Stimulated activated CD4-positive, alpha-beta T cell treated with anti-CD3 and anti-CD28 coated beads, Interleukin-2, amount 100 ng/mL, for 4 hours (primary cell): ENCODE results near the gene ASCC2.

Source experiments
- DNase-seq: peaks from one replicate; pipeline ENCODE4 v3.0.0-alpha.2; 2020; ENCODE audit warnings: low read depth

The ASCC2 gene

DNA sequence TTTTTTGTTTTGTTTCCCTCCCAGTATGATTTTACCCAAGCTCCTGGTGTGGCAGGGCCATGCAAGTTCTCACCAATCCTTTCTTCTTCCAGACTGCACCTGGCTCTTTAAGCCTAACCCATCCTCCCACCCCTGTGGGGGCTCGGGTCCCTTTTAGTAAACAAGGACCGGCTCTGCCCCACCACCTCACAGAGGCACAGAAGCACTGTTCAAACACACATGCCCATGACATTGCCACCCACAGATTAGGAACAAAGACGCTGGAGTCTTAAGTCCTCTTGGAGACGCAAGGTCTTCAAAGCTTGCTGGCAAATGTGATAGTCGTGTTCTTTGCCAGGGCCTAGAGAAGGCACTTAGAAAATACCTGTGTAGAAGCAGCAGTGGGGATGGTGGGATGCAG, 52.0 kb downstream of the ASCC2 start:
- DNase-seq: no peak

DNA sequence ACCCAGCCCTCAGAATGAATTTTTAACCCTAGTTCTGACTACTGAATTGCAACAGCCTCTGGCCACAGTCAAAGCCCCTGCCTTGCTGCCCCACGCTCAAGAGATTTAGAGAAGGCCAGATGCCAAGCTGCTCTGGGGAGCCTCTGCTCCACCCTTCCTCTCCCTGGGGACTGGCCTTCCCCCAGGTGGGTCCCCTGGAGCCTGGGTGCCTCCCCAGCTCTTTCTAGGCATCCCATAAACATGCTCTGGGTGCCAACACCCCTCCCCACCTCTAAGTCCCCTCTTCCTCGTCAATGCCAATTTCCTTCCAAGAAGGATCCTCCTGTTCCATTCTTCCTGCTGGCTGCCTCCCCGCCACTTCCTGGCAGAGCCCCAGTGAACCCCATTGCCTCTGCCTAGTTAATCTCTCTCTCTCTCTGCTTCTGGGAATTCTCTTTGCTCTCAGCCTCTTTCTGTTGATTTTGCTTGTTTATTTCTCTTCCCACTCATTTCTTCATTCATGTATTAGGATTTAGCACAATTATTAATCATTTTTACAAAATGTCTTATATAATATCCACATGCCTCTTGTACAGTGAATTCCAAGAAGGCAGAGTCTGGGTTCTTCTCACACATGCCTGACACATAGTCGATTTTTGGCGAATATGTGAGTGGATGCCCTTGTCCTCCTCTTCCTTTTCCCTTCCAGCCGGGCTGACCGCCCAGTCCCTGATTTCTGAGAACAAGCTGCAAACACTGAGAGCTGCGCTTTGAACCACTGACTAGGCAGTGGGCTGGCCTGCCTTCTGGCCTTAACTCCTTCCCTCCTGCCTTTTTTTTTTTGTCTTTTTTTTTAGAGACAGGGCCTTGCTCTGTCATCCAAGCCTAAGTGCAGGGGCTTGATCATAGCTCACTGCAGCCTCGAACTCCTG, 53.4 kb downstream of the ASCC2 start:
- no peak for DNase-seq

DNA sequence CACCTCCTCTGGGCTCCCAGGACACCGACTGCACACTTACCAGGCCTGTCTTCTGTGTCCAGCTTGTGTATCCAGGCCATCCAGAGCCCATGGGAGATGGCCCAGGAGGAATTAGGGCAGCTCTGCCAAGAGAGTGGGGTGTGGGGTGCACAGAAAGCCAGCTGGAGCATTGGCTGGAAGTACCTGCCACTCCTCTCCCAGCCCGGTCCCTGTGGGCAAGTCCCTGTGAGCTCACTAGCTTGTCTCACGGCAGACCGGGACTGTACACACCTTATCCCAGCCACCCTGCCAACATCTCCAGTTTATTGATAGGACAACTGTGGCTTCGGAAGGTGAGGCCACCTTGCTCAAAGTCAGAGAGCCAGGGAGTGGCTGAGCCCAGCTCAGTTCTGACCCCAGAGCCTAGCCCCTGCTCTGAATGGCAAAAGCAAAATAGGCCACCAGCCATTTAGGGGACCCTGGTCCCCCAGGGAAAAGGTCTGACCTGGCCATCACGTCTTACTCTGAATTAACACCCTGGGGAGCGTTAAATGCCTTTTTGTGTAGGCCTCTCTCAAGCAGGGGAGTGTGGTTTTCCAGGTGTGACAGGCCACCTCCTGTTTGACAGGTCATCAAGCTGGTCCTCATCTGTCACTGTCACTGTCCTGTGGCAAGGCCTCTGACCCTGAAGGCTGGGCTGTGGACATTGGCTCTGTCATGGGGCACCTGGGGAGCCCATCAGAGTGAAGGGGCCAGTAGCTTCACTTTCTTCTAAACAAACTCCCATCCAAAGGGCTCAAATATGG, 55.8 kb downstream of the ASCC2 start:
- no peak for DNase-seq

DNA sequence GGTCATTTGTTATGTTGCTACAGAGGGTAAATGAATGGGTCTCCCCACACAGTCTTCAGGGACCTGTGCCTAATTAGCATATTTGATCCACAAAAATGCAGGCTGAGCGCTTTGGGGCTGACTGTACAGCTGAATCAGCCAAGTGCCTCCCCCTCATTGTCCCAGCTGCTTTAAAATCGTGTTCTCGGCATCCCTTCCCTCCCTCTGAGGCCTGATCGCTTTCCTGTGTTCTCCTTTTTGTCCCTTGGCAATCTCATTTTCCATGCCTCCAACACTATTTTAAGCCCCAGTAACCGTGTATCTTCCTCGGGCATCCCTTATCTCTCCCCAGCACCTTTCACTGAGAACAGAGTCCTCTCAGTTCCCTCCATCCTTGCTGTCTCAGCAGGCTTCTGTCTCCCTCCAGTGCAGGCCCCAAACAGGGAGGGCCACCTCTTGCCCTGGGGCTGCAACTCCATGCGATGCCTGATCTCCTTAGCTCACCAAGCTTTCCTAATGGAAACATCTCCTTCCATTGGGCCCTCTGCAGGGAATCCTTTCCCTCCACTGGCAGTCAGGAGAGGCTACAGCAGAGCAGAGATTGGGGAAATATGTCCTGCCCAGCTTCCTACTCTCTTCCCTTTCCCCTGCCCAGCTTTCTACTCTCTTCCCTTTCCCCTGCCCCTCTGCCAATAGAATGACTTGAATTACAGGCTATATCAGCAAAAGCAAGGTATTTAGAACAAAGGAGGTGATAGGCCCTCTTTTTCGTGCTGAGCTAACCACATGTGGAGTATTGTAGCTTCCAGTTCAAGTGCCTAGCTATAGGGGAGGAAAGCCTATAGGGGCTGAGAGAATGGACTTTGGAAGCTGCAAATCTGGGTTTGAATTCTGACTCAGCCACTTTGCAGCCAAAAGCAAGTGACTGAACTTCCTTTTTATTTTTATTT, 57.1 kb downstream of the ASCC2 start:
- no peak for DNase-seq

DNA sequence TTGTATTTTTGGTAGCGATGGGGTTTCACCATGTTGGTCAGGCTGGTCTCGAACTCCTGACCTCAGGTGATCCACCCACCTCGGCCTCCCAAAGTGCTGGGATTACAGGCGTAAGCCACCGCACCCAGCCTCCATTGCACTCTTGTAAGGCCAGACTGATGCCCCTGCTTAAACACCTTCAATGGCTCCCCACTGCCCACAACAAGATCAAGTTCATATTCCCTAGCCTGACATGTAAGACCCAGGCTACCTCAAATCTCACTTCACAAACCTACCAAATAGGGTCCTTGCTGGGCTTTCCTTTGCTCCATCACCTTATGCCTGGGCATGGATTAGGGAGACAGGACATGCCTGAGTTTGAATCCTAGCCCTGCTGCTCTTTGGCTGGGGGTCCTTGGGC, 57.9 kb downstream of the ASCC2 start:
- no peak for DNase-seq

DNA sequence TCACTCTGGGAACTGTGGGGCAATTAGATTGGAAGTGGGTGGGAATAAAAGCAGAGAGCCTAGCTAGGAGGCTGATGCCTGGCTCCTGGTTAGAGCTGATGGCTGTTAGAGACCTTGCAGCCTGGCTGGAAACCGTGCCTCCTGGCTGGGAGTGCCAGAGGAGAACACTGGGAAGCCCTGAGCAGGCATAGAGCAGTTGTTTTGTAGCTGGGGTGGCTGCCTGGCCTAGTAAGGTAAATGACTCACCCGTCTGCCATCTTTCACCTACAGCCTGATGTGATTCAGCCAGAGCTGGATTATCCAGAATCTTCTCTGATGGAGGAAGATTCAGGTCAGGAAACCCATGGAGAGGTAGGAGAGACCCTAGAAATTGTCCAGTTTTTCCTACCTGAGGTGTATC, 64.8 kb downstream of the ASCC2 start:
- no peak for DNase-seq

DNA sequence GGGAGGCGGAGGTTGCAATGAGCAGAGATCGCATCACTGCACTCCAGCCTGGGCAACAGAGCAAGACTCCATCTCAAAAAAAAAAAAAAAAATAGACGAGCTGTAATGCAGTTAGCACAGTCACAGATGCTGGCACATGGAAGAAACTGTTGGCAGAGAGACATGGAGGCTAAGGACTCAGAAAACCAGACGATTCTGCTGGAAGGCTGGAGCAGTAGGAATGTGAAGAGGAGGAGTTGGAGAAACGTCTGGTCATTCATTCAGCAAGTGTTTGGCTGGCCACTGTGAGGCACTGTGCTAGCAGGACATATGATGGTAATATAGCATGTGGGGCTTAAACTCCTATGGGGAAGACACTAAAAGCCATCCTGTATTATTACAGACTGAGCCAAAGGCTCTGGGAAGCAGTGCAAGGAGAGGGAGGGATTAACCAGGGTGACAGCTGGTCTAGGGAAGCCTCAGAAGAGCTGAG, 65.9 kb downstream of the ASCC2 start:
- no peak for DNase-seq

DNA sequence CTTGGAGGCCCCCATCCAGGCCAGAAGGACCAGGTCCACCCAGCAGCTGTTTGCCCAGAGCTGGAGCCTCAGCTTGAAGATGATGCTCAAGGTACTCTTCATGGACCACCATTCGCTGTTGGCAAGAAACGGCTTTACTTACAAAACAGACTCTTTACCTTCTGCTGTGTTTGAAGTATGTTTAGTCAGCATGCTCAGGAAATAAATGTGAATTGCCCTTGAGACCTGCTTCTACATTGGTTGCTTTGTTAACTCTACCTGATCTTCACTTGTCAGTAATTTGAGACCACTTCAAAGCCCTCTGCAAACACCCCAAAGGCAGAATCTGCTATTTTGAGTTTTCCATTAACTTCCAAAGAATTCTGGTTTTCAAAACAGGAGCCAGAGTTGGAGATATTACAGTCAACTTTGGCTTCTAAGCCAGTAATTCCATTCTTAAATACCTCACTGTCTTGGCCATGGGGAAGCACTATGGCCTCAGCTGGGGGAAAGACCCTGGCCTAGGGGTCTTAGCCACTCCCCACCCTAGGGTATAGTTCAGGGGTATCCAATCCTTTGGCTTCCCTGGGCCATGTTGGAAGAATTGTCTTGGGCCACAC, 68.3 kb downstream of the ASCC2 start:
- DNase-seq: no peak

DNA sequence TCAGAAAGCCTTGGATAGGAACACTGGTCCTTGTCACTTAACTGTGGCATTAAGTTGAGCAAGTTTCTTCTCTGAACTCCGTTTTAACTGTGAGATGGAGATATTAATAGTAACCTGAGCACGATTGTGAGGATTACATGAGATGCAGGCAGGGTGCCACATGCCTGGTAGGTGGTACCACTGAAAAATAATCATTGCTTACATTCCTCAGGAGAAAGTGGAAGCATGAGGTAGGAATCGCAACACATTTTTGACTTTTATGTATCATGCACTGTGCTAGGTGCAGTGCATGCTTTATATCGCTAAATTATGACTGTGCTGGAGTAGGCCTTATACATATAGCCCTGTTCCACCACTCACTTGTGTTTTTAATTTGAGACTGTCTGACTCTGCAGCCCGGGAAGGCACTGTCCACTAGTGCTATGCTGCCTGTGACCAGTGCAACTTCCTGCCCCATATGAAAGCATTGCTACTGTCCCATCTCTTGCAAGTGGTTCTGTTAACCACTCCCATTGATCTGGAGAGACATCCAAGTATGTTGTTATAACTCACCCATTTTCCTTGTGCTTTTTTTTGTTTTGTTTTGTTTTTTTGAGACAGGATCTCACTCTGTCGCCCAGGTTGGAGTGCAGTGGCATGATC, 69.9 kb downstream of the ASCC2 start:
- DNase-seq: no peak

DNA sequence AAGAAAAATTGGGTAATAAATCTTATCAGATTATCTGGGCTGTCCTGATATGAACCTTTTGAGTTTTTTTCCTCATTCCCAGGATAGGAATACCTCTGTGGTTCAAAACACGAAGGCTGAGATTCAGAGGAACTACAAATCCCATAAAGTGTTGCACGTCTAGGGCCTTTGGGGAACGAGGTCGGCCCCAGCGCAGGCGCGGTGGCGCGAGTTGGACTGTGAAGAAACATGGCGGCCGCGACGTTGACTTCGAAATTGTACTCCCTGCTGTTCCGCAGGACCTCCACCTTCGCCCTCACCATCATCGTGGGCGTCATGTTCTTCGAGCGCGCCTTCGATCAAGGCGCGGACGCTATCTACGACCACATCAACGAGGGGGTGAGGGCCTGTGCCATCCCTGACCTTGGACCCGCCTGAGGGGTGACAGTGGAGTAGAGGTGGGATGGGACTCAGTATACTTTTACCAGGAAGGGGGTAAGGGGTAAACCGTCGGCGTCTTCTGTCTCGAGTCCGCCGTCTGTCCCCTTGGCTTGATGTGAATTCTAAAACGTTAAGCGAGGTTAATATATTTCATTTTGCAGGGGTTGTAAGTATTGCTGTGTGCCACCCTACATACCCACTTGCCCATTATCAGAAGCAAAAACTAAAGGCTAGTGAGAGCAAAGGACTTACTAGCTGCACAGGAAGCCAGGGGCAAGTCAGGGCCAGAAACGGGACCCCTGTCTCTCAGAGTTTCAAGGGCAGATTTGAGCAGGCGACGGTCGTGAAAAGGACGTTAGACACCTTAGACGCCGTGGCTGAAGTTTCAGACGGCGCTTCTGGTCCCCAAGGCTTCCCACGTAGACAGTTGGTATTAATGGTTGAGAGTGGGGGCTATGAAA, 70.7 kb downstream of the ASCC2 start, which contains the start of gene UQCR10:
Gene UQCR10, plus strand, starts transcription at position 199 of the 881 bp plus-strand sequence. Its CDS starts 30 bp downstream, at position 229.
- DNase-seq: peak; percentile 88

DNA sequence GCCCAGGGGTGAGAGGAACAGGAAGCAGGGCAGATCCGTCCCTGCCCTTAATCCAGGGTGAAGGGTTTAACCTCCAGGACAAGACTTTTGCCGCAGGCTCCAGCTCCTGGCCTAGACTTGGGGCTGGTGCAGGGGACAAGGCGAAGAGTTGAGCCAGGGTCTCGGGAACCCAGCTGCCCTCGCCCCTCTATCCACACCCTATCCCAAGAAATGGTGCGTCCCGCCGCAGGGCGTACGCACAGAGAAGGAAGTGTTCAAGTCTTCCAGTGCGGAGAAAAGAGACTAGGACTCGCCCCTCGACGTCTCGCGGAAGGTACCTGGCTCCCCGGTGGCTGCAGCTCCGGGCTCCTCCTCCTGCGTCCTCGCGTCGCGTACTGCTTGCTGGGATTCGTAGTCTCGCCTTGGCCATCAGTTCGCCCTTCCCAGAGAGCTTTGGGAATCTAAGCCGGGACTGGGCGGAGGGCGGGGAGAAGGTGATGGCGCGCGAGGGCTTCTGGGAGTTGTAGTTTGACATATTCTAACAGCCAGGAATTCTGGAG, 71.4 kb downstream of the ASCC2 start, which contains the start of gene ZMAT5:
Gene ZMAT5, minus strand, starts transcription at position 376 of the 539 bp plus-strand sequence. CDS start 18,463 bp downstream, outside the sequence.
- DNase-seq: peak; percentile 84

DNA sequence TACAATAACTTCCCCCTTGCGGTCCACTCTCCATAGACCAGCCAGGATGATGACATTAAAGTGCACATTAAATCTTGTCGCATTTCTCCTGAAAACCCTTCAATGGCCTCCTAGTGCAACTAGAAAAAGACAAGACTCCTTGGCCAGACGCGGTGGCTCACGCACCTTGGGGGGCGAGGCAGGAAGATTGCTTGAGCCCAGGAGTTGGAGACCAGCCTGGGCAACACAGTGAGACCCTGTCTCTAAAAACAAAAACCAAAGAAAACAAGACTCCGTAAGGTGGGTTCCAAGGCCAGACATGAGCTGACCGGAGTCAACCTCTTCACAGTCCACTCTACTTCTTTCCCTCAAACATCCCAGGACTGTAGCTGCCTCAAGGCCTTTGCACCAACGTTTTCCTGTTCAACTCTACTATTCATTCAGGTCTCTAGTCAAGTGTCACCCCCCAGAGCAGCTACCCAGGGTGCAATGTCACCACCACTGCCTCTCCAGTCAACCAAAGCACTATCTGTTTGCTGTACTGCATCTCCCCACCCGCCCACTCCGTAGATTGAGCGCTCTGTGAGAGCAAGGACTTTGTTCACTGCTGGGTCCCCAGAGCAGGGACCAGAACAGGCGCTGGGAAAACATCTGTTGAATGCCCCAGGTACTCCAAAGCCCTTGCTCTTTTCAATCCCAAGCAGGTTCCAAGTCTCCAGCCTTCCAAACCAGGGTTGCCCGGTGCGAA, 72.0 kb downstream of the ASCC2 start:
- no peak for DNase-seq

DNA sequence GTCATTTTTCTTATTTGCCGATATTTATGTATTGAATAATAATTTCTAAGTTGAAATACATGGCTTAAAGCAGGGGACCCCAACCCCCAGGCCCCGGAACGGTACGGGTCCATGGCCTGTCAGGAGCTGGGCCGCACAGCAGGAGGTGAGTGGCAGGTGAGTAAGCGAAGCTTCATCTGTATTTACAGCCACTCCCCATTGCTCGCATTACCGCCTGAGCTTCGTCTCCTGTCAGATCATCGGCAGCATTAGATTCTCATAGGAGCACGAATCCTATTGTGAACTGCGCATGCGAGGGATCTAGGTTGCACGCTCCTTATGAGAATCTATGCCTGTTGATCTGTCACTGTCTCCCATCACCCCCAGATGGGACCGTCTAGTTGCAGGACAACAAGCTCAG, 75.8 kb downstream of the ASCC2 start:
- DNase-seq: no peak

DNA sequence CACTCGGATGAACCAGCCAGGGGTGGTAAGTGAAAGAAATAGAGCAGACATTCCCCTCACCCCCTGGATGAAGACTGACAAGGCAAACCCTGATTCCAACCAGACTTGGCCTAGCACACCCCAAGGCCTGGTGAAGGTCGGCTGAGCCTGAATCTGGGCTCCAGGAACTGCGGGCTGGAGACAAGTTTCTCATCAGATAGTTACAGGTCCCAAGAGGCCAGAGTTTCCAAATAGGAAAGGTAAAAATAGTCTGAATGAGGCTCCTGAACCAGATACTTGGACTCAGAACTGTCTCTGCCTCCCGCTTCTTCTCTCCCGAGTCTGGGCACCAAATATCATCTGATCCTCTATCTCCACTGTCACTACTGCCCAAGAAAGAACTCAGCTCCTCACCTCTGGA, 79.1 kb downstream of the ASCC2 start:
- no peak for DNase-seq

DNA sequence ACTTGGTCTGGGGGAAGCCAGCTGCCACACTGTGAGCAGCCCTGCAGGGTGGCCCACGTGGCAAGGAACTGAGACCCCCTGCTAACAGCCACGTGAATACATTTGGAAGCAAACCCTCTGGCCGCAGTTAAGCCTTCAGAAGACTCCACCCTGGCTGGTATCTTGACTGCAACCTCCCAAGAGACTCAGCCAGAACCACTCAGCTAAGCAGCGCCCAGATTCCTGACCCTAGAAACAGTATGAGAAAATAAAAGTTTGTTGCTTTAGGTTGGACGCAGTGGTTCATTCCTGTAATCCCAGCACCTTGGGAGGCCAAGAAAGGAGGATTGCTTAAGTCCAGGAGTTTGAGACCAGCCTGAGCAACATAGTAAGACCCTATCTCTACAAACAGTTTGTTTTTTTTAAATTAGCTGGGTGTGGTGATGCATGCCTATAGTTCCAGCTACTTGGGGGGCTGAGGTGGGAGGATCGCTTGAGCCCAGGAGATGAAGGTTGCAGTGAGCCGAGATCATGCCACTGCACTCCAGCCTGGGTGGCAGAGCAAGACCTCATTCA, 79.9 kb downstream of the ASCC2 start:
- no peak for DNase-seq

DNA sequence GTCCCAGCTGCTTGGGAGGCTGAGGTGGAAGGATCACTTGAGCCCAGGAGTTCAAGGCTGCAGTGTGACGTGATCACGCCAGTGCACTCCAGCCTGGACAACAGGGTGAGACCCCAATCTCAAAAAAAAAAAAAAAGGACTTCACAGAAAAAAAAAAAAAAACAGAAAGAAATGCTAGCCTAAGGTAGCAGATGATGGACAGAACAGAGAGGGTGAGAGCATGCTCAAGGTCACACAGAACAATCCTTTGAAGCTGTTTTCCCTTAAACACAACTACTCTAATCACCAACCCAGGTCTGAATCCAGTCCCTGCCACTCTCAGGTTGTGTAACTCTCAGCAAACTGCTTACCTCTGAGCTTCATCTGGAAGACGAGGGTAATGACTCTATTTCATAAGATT, 81.0 kb downstream of the ASCC2 start:
- no peak for DNase-seq

DNA sequence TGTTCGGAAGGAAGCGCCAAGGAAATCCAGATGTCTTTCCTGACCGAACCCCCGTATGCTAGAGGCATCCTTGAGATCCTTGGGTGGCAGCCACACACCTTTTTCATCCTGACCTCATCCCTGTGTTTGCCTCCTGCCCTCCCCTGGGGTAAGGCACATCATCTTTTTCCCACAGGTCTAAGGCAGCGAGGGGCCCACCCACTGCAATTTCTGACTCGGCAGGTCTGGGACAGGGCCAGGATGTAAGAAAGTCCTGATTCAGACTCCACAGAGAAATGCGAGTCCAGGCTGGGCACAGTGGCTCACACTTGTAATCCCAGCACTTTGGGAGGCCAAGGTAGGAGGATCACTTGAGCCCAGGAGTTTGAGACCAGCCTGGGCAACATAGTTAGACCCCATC, 81.7 kb downstream of the ASCC2 start:
- DNase-seq: no peak

DNA sequence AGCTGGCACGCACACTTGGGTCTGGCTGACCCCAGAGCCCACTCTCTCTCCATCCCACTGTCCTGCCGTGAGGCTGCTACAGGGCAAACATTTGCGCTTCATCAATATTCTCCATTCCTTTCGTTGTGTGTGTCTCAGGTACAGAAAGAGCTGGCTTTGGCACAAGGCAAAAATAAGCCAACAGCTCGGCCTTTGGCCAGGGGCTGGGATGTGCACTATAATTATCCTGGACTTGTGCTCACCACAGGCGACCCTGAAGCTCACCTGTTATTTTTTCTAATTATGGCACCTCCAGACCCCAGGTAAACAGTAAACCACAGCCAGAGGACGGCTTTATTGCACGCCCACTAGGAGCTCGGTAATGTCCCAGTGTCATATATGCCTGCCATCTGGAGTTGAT, 82.2 kb downstream of the ASCC2 start:
- no peak for DNase-seq
